ENCODE data around the gene PROCR.

GRCh38 chr20:35135867-35136586 lies 35.8 kb upstream of the PROCR start:
- TF ChIP-seq CTCF (IDR thresholded peaks at IDR 0.05), result no peak
- TF ChIP-seq POLR2A (IDR thresholded peaks at IDR 0.05), result no peak
